Retinal pigment epithelial cell (primary cell): ENCODE data around the gene B4GALT2.
A peak's percentile ranks its signal among the peaks of the same experiment; 100 is the strongest.

ENCODE experiments used
- DNase-seq: peaks from one replicate; pipeline ENCODE4 v3.0.0-alpha.2; 2010; ENCODE audit warnings: low read depth
- H3K4me3 ChIP-seq: 2 replicates; pipeline ENCODE4 v1.5.1; 2011; ENCODE audit warnings: mild to moderate bottlenecking, low read length, control low read depth, moderate library complexity
- TF ChIP-seq, protein P1 (sequence below): conservative IDR thresholded peaks from 2 replicates; pipeline ENCODE4 v1.5.1; 2011; ENCODE audit warnings: low read depth, low read length, control low read depth, inconsistent platforms

B4GALT2 gene

DNA sequence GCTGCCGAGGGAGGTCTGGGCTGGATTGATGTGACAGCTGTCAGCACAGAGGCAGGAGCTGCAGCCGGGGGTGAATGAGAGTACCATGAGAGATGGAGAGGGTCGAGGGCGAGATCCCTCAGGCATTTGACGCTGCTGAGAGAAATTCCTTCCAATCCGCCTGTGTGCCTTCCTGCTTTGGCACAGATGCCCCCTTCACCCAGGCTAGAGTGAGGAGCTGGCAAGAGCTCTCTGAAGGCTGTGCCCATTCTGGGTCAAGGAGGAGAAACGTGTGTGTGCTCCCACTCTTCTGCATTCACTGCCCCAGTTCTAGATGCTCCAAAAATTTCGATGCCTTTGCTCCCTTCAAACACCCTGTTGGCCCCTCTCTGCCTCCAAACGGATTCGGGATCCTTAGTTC is 40.6 kb upstream of the B4GALT2 start:
- H3K4me3 ChIP-seq: no peak overlapping the region
- TF ChIP-seq, protein P1, sequence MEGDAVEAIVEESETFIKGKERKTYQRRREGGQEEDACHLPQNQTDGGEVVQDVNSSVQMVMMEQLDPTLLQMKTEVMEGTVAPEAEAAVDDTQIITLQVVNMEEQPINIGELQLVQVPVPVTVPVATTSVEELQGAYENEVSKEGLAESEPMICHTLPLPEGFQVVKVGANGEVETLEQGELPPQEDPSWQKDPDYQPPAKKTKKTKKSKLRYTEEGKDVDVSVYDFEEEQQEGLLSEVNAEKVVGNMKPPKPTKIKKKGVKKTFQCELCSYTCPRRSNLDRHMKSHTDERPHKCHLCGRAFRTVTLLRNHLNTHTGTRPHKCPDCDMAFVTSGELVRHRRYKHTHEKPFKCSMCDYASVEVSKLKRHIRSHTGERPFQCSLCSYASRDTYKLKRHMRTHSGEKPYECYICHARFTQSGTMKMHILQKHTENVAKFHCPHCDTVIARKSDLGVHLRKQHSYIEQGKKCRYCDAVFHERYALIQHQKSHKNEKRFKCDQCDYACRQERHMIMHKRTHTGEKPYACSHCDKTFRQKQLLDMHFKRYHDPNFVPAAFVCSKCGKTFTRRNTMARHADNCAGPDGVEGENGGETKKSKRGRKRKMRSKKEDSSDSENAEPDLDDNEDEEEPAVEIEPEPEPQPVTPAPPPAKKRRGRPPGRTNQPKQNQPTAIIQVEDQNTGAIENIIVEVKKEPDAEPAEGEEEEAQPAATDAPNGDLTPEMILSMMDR: no peak
- DNase-seq: no peak

DNA sequence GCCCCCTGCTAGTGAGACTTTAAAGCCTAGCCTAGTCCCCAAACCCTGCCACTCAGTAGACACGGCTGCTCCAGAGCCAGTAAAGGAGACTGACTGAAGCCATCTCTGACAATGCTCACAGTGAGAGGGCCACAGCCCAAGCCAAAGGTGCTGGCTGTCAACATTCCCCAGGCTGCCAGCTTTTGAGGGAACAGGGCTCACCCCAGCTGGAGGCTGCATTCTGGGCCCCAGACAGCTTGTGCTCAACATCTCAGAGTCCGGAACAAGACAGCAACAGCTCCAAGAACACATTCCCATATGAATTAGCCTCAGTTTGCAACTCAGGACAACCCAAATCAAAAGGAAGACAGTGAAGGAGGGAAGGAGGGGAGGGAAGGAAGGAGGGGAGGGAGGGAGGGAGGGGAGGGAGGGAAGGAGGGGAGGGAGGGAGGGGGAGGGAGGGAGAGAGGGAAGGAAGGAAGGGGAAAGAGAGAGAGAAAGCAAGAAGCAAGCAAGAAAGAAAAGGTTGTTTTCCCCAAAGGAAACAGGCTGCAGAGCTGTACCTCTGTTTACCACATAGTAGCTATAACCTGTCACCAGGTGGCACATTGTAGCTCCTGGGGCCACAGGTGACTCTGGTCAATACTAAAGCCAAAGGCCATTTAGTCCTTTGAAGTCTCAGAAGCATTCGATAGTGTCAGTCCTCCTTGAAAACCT is 40.0 kb upstream of the B4GALT2 start:
- no peak overlapping the region for H3K4me3 ChIP-seq
- no peak for DNase-seq
- TF ChIP-seq, protein P1: no peak

DNA sequence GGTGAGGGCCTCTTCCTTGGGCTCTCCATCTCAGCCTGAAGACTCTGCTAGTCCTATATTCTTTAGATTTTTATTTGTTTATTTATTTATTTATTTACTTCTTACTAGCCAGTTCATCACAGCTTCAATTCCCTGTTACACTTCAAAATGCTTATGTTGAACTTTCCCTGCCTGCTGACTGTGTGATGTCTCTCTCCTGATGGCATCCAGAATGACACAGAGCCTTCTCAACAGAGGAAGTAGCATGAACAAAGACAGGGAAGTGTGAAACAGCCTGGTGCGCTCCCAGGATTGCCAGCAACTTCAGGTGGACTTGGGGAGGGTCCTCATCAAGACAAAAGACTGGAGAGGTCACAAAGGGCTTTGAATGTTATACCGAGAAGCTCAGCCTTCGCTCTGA is 36.6 kb upstream of the B4GALT2 start:
- H3K4me3 ChIP-seq: no peak overlapping the region
- TF ChIP-seq, protein P1: no peak
- DNase-seq: no peak

DNA sequence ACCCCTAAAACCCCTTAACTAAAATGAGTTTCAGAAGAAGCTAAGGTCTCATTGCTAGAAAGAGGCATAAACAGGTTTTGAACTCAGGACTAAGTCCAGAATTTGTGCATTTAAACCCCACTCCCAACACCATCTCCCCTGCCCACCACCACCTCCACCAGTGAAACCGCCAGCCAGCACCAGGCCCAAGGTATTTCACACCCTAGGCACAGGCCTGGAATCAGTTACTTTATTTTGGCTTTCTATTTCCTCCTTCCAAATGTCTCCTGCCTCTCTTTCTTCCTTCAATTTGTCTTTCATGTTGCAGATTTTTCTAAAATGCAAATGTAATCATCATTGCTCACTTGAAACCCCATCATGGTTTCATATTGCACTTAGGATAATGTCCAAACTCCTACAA is 34.1 kb upstream of the B4GALT2 start:
- no peak overlapping the region for H3K4me3 ChIP-seq
- TF ChIP-seq, protein P1: no peak
- no peak for DNase-seq

DNA sequence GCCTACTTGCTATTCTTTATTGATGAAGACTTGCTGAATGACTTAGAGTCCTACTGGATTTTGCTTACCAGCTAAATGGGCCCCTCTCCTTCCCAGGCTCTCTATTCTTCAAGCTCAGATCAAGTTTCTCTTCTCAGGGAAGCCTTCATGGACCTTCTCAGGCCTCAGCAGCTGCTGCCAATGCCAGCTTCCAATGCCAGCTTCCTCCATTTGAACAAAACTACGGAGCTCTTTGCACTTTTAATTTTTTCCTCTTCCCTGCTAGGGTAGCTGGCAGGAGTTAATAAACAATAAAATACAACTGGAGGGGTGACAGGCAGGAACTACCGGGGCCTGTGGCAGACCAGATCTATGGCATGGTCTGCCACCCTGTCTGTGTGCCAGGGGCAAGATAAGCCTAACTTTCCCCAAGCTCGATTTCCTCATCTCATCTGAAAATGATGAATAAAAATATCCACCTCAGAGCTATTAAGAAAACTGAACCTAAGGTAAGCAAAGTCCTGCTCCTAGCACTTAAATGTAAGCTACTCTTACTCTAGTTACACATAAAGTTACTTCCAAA is 33.3 kb upstream of the B4GALT2 start:
- DNase-seq: no peak
- H3K4me3 ChIP-seq: peak overlapping the region; percentile 86
- TF ChIP-seq, protein P1: no peak

DNA sequence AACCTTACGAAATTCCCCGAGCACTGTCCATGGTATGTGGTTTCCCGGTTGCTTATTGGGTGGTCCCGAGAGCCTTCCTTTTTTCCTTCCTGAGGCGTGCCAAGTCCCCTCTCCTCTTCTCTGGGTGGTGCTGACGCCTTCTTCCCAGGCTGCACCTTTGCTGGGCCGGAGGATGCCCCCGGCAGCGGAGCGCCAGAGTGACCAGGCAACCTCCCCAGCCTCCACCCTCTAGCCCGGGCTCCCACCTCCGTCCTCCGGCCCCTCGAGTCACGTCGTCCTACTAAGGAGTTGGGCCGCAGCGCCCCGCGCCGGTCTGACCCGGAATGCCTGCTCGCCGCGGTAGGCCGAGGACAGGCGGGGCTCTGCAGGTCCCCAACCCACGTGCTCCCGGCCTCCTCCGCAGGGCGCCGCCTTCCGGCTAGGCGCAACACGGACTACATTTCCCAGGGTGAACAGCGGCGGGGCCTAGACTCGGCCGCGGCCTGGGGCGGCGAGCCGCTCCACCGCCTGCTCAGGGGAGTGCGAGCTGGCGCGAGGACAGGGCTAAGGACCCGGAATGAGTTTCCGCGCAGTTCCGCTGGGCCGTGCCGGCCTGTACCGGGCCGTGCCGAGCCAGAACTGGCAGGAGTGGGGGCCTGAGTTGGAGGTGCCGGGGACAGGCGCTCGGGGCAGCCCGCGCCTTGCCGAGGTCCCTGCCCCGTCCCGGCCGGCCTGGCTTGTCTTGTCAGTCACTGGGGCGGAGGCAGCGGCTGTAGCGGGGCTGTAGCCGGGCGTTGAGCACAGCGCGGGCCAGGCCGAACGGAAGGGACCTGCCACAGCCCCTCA is 32.6 kb upstream of the B4GALT2 start, which contains the start of gene IPO13:
IPO13 (plus strand) TSS at position 715 of the 825 bp plus-strand sequence. CDS start 651 bp downstream, outside the sequence.
- peak; percentile 83 for DNase-seq

More for the DNA sequence above, 32.6 kb upstream of the B4GALT2 start, which contains the start of gene IPO13:
- peak within 1 kb of the TSS; percentile 86 for H3K4me3 ChIP-seq
- TF ChIP-seq, protein P1: peak; percentile 61
